AG08395 (cell line): ENCODE data around the gene PRR7.
"Not testable (repeated sequence)": the region's sequence is repeated elsewhere in the genome, so short reads cannot be mapped to it uniquely, and the experiment has no call there.

Source experiments
- DNase-seq: peaks from one replicate; pipeline ENCODE4 v3.0.0; 2012; ENCODE audit warnings: mixed read lengths, low spot score

The PRR7 gene

GRCh38 chr5:177446200-177447065 lies at the start of gene PRR7:
Gene PRR7 (plus strand): TSS chr5:177446814. CDS start chr5:177455068, 8,254 bp downstream.
- DNase-seq = peak; percentile 88

- no peak for DNase-seq
Measured at GRCh38 chr5:177397875-177398390, 48.7 kb upstream of the PRR7 start.

GRCh38 chr5:177399997-177400868 lies 46.4 kb upstream of the PRR7 start, which contains the start of gene PFN3:
Gene PFN3 (minus strand): TSS chr5:177400661. CDS start chr5:177400576, 85 bp downstream.
- DNase-seq = no peak

- DNase-seq = peak; percentile 46
Measured at GRCh38 chr5:177402271-177403043, 44.2 kb upstream of the PRR7 start.

- no peak for DNase-seq
Measured at GRCh38 chr5:177403102-177403791, 43.4 kb upstream of the PRR7 start.

- DNase-seq = peak; percentile 93
Measured at GRCh38 chr5:177403792-177404640, 42.6 kb upstream of the PRR7 start.

GRCh38 chr5:177404641-177405179 lies 41.9 kb upstream of the PRR7 start:
- no peak for DNase-seq

GRCh38 chr5:177405312-177405711 lies 41.3 kb upstream of the PRR7 start:
- no peak for DNase-seq

GRCh38 chr5:177405805-177406204 lies 40.8 kb upstream of the PRR7 start:
- no peak for DNase-seq

- DNase-seq = no peak
Measured at GRCh38 chr5:177409043-177409801, 37.4 kb upstream of the PRR7 start, which contains the start of gene F12. Gene F12 (minus strand): TSS chr5:177409564. CDS start chr5:177409527, 37 bp downstream.

GRCh38 chr5:177410575-177410974 lies 36.0 kb upstream of the PRR7 start:
- DNase-seq = no peak

GRCh38 chr5:177412603-177413233 lies 33.9 kb upstream of the PRR7 start:
- no peak for DNase-seq

- no peak for DNase-seq
Measured at GRCh38 chr5:177414481-177414880, 32.1 kb upstream of the PRR7 start.

GRCh38 chr5:177417081-177417480 lies 29.5 kb upstream of the PRR7 start:
- DNase-seq = not testable (repeated sequence)

GRCh38 chr5:177419046-177419445 lies 27.6 kb upstream of the PRR7 start:
- DNase-seq = peak; percentile 24

- DNase-seq = not testable (repeated sequence)
Measured at GRCh38 chr5:177420472-177420871, 26.1 kb upstream of the PRR7 start.

- no peak for DNase-seq
Measured at GRCh38 chr5:177421062-177421798, 25.4 kb upstream of the PRR7 start.

GRCh38 chr5:177423671-177424070 lies 22.9 kb upstream of the PRR7 start:
- no peak for DNase-seq
